Ectodermal cell (in vitro differentiated cells): ENCODE measurements around the gene HOXA1.
"Not testable (repeated sequence)": the region's sequence is repeated elsewhere in the genome, so short reads cannot be mapped to it uniquely, and the experiment has no call there.

ENCODE experiments used
- H3K27ac ChIP-seq: 2 replicates; pipeline ENCODE4 v1.7.0; 2013; ENCODE audit warnings: mild to moderate bottlenecking, low read depth, low read length; ENCODE audit not compliant: insufficient read depth, poor library complexity, severe bottlenecking
- H3K27me3 ChIP-seq: 2 replicates; pipeline ENCODE4 v1.7.0; 2013; ENCODE audit warnings: mild to moderate bottlenecking, low read length; ENCODE audit not compliant: insufficient read depth, control insufficient read depth, poor library complexity, severe bottlenecking
- H3K36me3 ChIP-seq: one replicate; pipeline ENCODE4 v1.7.0; 2013; ENCODE audit warnings: low read length; ENCODE audit not compliant: control insufficient read depth, insufficient read depth
- H3K4me1 ChIP-seq: one replicate; pipeline ENCODE4 v1.7.0; 2013; ENCODE audit warnings: low read length; ENCODE audit not compliant: control insufficient read depth, insufficient read depth
- H3K4me3 ChIP-seq: 2 replicates; pipeline ENCODE4 v1.7.0; 2013; ENCODE audit warnings: low read depth, low read length, control low read depth; ENCODE audit not compliant: insufficient read depth
- H3K9me3 ChIP-seq: 2 replicates; pipeline ENCODE4 v1.7.0; 2013; ENCODE audit warnings: mild to moderate bottlenecking, low read length, moderate library complexity; ENCODE audit not compliant: control insufficient read depth
- WGBS, 2 experiments: methylation state at CpG; one replicate each; pipeline ENCODE4 v1.1.7; 2013; ENCODE audit warnings: missing lambda C conversion rate in 2 of 2; 5-methylcytosine and 5-hydroxymethylcytosine counted together

The HOXA1 gene

DNA sequence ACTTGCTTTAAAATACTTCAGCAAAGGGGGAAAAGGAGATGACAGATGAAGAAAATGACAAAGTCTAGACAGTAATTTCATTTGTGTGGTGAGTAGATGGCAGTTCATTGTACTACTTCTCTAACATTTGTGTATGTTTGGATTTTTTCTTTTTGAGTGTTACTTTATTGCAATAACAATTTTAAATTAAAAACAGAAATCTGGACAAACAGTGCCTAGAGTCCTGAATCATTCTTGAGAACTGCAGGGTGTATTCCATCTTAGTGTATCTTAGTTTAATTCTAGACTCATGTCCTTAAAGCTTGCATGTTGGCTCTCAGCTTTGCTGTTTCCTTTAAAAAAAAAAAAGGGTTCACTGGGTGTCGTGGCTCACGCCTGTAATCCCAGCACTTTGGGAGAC is 31.1 kb downstream of the HOXA1 start:
- Histone ChIP-seq H3K36me3 (no peaks in the 10 kb centered on the region), H3K4me3 (no peak overlapping the region), H3K27me3 (no peaks in the 10 kb centered on the region), H3K27ac (no peak overlapping the region), H3K9me3 (no peaks in the 10 kb centered on the region), H3K4me1 (no peaks in the 10 kb centered on the region)
- 85 to 93% methylated on average over 2 of the region's 2 CpGs for WGBS, 2 experiments

DNA sequence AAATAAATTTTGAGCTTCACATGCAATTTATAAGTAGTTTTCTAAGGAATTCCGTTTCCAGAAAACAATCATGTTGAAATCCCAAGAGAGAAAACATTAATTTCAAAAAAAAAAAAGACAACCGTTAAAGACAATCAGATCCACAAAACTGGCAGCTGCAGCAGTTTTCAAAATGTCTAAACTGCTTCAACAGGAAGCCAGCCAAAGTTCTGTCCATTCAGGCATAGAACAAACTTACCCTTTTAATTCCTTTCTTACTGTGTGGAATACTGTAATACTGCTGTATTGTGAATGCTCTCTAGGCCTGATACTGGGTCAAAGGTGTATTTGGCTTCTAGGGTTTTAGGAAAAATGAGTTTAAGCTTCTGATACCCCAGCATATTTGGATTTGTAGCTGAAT is 31.6 kb downstream of the HOXA1 start:
- Histone ChIP-seq H3K27me3 (no peaks in the 10 kb centered on the region), H3K4me3 (no peak overlapping the region), H3K36me3 (no peaks in the 10 kb centered on the region), H3K9me3 (no peaks in the 10 kb centered on the region), H3K27ac (no peak overlapping the region), H3K4me1 (no peaks in the 10 kb centered on the region)
- WGBS, 2 experiments = 87 to 96% methylated on average over 2 of the region's 2 CpGs

DNA sequence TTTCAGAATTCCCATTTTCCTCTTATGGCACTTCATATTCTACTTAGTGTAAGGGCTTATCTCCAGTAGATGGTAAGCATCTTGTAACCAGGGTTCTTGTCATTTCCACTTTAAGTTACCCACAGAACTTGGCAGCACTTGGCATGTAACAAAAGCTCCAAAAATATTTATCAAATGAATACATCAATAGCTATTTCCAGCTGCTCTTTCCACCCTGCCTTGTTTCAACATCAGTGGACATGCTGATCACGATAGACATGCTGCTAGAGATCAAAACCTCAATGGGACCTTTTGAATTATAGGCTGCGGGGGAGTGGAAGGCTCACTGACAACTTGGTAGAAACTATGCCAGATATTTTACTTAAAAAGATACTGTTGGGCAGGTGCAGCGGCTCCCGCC is 32.9 kb downstream of the HOXA1 start:
- H3K27me3 ChIP-seq = no peaks in the 10 kb centered on the region
- H3K4me3 ChIP-seq = no peak overlapping the region
- no peaks in the 10 kb centered on the region for H3K9me3 ChIP-seq
- no peaks in the 10 kb centered on the region for H3K36me3 ChIP-seq
- H3K27ac ChIP-seq = no peak overlapping the region
- 94% methylated on average over 4 of the region's 4 CpGs for WGBS, 2 experiments
- no peaks in the 10 kb centered on the region for H3K4me1 ChIP-seq

DNA sequence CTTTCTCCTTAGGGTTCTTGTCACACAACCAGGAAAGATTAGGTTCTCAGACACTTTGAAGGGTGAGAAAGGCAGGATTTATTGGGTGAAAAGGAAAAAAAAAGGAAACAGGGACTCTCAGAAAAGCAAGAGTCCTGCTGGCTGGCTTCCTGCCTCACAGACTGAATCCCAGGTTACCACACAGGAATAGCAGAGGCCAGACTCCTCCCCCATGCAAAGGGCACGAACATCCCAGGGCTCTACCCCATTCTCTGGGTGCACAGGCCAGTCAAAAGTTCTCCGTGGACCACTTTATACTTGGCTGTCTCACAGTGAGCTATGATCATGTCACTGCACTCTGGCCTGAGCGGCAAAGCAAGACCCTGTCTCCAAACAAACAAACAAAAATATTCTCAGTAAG is 42.6 kb downstream of the HOXA1 start:
- 38 to 43% methylated on average over 3 of the region's 3 CpGs for WGBS, 2 experiments
- no peaks in the 10 kb centered on the region for H3K4me1 ChIP-seq
- no peak overlapping the region for H3K27ac ChIP-seq
- no peaks in the 10 kb centered on the region for H3K9me3 ChIP-seq
- H3K36me3 ChIP-seq = no peaks in the 10 kb centered on the region
- H3K4me3 ChIP-seq = no peak overlapping the region
- H3K27me3 ChIP-seq = no peaks in the 10 kb centered on the region

DNA sequence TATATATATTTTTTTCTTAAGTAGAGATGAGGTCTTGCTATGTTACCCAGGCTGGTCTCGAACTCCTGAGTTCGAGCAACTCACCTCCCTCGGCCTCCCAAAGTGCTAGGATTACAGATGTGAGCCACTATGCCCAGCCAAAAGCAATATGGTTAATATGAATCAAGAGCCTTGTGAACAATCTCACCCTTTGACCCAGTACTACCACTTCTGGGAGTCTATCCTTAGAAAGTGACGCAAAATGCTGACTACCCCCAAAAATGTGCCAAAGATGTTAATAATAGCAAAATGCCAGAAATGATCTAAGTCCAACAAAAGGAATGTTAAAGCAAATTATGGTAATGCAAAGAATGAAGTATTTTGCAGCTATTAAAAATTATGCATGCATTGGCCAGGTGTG is 44.3 kb downstream of the HOXA1 start:
- H3K36me3 ChIP-seq = no peaks in the 10 kb centered on the region
- WGBS, 2 experiments = 96 to 97% methylated on average over 4 of the region's 4 CpGs
- H3K27me3 ChIP-seq = no peaks in the 10 kb centered on the region
- no peak overlapping the region for H3K27ac ChIP-seq
- peaks cover 2% of the 10 kb centered on the region for H3K9me3 ChIP-seq
- no peaks in the 10 kb centered on the region for H3K4me1 ChIP-seq
- H3K4me3 ChIP-seq = no peak overlapping the region

DNA sequence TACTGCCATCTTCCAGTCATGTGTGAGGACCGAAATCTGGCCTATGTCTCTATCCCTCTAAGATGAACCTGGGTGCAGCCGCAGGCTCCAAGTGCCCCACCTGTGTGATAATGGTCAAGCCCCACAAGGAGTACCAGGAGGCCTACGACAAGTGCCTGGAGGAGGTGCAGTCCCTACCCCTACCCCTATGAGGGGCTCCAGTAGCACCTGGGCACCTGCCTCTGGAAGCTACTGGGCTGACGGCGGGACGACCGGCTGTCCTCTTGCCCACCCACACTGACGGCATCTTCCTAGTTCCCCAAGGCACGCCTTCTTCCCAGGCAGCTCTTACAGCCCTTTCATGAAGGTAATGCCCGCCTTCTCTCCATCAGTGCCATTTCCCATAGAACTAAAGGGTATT is 47.4 kb downstream of the HOXA1 start:
- Histone ChIP-seq H3K4me1 (no peaks in the 10 kb centered on the region), H3K9me3 (peaks cover 2% of the 10 kb centered on the region), H3K4me3 (no peak overlapping the region), H3K27ac (no peak overlapping the region), H3K27me3 (no peaks in the 10 kb centered on the region), H3K36me3 (no peaks in the 10 kb centered on the region)
- 90 to 94% methylated on average over 9 to 10 of the region's 10 CpGs for WGBS, 2 experiments

DNA sequence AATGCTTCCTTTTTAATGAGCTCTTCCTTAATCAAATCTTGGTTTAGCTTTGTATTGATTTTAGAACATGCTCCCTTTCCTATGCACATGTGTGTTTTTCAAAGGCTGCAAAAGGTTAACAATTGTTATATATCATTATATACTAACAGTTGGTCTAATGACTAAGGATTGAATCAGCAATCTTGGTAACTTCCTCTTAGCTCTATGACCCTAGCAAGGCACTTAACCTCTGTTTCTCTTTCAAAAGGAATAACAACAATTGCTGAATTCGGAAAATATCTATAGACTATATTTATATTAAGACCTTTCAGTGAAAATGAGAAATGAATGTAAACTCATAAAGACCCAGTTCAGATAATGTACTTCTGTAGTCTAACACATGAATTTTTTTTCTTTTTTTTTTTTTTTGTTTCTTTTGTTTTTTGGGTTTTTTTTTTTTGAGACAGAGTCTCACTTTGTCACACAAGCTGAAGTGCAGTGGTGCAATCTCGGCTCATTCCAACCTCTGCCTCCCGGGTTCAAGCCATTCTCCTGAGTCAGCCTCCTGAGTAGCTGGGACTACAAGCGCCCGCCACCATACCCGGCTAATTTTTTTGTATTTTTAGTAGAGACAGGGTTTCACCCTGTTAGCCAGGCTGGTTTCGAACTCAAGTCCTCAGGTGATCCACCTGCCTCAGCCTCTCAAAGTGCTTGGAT is 48.8 kb downstream of the HOXA1 start:
- peaks cover 2% of the 10 kb centered on the region for H3K9me3 ChIP-seq
- WGBS, 2 experiments = 91 to 93% methylated on average over 6 of the region's 7 CpGs
- H3K4me1 ChIP-seq = no peaks in the 10 kb centered on the region
- no peaks in the 10 kb centered on the region for H3K36me3 ChIP-seq
- no peak overlapping the region for H3K4me3 ChIP-seq
- H3K27me3 ChIP-seq = no peaks in the 10 kb centered on the region
- no peak overlapping the region for H3K27ac ChIP-seq

DNA sequence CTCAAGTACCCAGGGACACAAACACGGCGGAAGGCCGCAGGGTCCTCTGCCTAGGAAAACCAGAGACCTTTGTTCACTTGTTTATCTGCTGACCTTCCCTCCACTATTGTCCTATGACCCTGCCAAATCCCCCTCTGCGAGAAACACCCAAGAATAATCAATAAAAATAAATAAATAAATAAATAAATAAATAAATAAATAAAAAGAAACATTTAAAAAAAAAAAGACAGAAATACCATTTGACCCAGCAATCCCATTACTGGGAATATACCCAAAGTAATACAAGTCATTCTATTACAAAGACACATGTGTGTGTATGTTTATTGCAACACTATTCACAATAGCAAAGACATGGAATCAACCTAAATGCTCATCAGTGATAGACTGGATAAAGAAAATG is 49.8 kb downstream of the HOXA1 start:
- H3K4me1 ChIP-seq, H3K4me3 ChIP-seq, H3K27ac ChIP-seq, H3K27me3 ChIP-seq, H3K9me3 ChIP-seq, H3K36me3 ChIP-seq: not testable (repeated sequence)
- no CpG with 5 or more reads among the region's 4 CpGs for WGBS, 2 experiments

DNA sequence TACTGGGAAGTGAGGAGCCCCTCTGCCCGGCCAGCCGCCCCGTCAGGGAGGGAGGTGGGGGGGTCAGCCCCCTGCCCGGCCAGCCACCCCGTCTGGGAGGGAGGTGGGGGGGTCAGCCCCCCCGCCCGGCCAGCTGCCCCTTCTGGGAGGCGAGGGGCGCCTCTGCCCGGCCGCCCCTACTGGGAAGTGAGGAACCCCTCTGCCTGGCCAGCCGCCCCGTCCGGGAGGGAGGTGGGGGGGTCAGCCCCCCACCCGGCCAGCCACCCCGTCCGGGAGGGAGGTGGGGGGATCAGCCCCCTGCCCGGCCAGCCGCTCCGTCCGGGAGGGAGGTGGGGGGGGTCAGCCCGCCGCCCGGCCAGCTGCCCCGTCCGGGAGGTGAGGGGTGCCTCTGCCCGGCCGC is 50.7 kb downstream of the HOXA1 start:
- not testable (repeated sequence) for H3K27me3 ChIP-seq, H3K27ac ChIP-seq, H3K36me3 ChIP-seq, H3K4me3 ChIP-seq, H3K9me3 ChIP-seq, H3K4me1 ChIP-seq
- WGBS, 2 experiments = 96 to 97% methylated on average over 24 to 28 of the region's 28 CpGs
